Mesenteric fat pad (tissue), 1 donor: ENCODE measurements around the gene JUNB. TPM values are rescaled to one million over a fixed set of nuclear protein-coding genes. Genes with fewer than 3 reads are reported as not detected.

Experiments
- DNase-seq: peaks from one replicate; pipeline ENCODE4 v3.0.0-alpha.2; 2020; ENCODE audit warnings: low spot score
- microRNA-seq: library from miRNA; unstranded; fragments of <30 nt; microRNA quantifications from one replicate; pipeline ENCODE4 v1.2.0, GENCODE V29; 2020; ENCODE audit warnings: borderline number of aligned reads
- total RNA-seq: library from RNA; stranded (reverse); fragmentation: NEBNext Ultra II Directional; extraction: Animal tissue kit (Norgen Biotek cat#: 25700); gene quantifications from one replicate; pipeline ENCODE4 v1.2.1, GENCODE V29; 2021
- donor health status: DM: yes; HTN: yes; CAD: no.

JUNB gene
- total RNA-seq, 1 donor from 2014 or later = 800 TPM

DNA sequence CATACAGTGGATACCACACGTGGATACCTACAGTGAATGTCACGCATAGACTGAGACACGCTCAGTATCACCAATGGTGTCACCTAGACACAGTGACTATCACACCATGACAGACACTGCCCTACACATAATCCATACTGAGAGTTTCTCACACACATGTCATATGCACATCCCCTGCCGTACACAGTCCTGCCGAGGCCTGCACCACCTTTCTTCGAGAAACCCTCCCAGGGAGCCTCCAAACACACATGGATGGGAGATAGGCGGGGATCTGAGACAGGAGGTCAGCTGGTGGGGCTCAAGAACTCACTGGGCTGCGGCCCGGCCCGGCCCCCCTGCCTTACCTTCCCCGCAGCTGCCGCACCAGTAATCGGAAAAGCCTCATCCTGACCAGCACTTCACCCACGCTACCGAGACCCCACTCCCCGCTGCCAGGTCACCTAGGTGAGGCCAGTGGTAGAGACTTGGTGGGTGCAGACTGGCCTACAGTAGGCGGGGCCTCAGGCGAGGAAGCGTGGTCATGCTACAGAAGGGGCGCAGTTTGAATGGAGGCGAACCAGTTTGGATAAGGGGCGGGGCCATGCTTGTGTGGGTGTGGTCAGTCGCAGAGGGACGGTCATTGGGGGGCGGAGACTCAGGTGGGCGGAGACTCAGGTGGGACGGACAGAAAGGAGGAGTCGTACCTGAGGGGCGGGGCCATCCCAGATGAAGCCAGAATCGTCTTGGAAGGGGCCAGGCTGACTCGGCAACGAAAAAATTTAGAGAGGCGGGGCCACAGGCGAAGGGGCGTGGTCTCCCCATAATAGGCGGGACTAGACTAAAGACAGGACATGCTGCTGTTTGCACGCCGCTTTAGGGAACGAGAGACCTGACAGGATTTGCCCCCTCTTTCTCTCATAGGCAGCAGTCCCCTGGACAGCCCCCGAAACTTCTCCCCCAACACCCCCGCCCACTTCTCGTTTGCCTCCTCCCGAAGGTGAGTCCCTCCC is 49.1 kb downstream of the JUNB start:
- DNase-seq = no peak

DNA sequence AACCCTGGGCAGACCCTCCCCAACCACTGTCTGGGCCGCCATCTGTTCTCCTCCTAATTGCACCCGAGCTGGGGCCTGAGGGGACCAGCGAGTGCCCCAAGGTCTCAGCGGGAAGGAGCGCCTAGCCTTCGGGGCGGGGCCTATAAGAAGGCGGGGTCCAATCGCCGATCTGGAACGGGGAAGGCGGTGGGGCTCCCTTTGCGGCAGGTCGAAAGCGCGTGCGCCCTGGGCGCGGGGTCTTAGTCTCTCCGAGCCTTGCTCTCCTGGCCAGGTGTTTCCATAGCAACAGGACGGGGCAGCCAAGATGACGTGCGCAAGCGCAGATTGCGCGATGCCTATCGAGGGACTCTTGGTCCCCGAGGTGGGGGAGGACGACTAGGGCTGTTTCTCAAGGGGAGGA is 49.8 kb downstream of the JUNB start:
- DNase-seq = no peak

DNA sequence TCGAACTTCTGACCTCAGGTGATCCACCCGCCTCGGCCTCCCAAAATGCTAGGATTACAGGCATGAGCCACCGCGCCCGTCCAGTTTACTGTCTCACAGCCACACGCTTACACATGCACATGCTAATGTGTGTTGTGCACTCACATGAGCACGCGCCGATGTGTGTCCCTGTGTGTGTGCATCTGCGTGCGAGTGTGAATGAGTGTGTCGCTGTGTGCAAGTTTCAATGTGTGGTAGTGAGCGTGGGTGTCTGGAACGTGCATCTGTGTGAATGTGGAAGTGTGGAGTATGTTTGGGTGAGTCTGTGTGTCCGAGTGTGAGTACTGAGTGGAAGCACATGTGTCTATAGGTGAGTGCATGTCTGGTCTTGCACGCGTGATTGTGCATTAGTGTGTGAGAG is 51.2 kb downstream of the JUNB start:
- no peak for DNase-seq

Small RNA genes lying within 50 kb of the gene (microRNA-seq; reads per million reads assigned to microRNA genes)
- gene MIR5684 = not detected

Other genes starting within 250 kb of the JUNB start
- gene ZNF564, start 240.0 kb upstream of the JUNB start, total RNA-seq = 7.9 TPM
- gene ZNF490, start 180.7 kb upstream of the JUNB start, total RNA-seq = 4.6 TPM
- 24.1 TPM for gene ZNF791, start 180.6 kb upstream of the JUNB start, total RNA-seq
- gene MAN2B1, start 124.7 kb upstream of the JUNB start, total RNA-seq = 106 TPM
- gene WDR83, start 124.7 kb upstream of the JUNB start, total RNA-seq = 7.2 TPM
- gene DHPS, start 109.6 kb upstream of the JUNB start, total RNA-seq = 46.3 TPM
- not detected for gene GNG14, start 103.5 kb upstream of the JUNB start, total RNA-seq
- gene FBXW9, start 94.9 kb upstream of the JUNB start, total RNA-seq = 4.4 TPM
- gene TNPO2, start 67.6 kb upstream of the JUNB start, total RNA-seq = 79.4 TPM
- gene TRIR, start 56.8 kb upstream of the JUNB start, total RNA-seq = 139 TPM
- gene GET3, start 54.0 kb upstream of the JUNB start, total RNA-seq = 57.6 TPM
- not detected for gene BEST2, start 39.7 kb upstream of the JUNB start, total RNA-seq
- 57.7 TPM for gene HOOK2, start 15.9 kb upstream of the JUNB start, total RNA-seq
- gene PRDX2, start 10.3 kb downstream of the JUNB start, total RNA-seq = 238 TPM
- 2.1 TPM for gene THSD8, start 10.6 kb downstream of the JUNB start, total RNA-seq
- 2.7 TPM for gene RNASEH2A, start 15.1 kb downstream of the JUNB start, total RNA-seq
- not detected for gene RTBDN, start 43.1 kb downstream of the JUNB start, total RNA-seq
- 0.90 TPM for gene MAST1, start 47.0 kb downstream of the JUNB start, total RNA-seq
- gene DNASE2, start 90.0 kb downstream of the JUNB start, total RNA-seq = 28.9 TPM
- not detected for gene KLF1, start 95.7 kb downstream of the JUNB start, total RNA-seq
- gene GCDH, start 99.7 kb downstream of the JUNB start, total RNA-seq = 23.3 TPM
- gene SYCE2, start 127.8 kb downstream of the JUNB start, total RNA-seq = not detected
- 51.6 TPM for gene FARSA, start 142.2 kb downstream of the JUNB start, total RNA-seq
- 877 TPM for gene CALR, start 147.1 kb downstream of the JUNB start, total RNA-seq
- gene RAD23A, start 154.4 kb downstream of the JUNB start, total RNA-seq = 143 TPM
- 19.8 TPM for gene GADD45GIP1, start 165.7 kb downstream of the JUNB start, total RNA-seq
- not detected for gene DAND5, start 178.1 kb downstream of the JUNB start, total RNA-seq
- 166 TPM for gene NFIX, start 204.0 kb downstream of the JUNB start, total RNA-seq